Measurements from ENCODE around the gene KRT39.
"Not testable (repeated sequence)": the region's sequence is repeated elsewhere in the genome, so short reads cannot be mapped to it uniquely, and the experiment has no call there.

KRT39 gene

GRCh38 chr17:40938981-40939380 is 27.8 kb downstream of the KRT39 start:
- no peak for DNase-seq (ENCODE audit: low spot score)

- no peak for DNase-seq (ENCODE audit: low spot score)
Measured at GRCh38 chr17:40937384-40937819, 29.3 kb downstream of the KRT39 start, which contains the start of gene KRT23. TSS of gene KRT23 (minus strand) at chr17:40937646. CDS start at chr17:40936603, 1,043 bp downstream.

- no peak for DNase-seq (ENCODE audit: low spot score)
Measured at GRCh38 chr17:40936976-40937375, 29.8 kb downstream of the KRT39 start.

GRCh38 chr17:40936437-40936971 is 30.2 kb downstream of the KRT39 start:
- DNase-seq (ENCODE audit: low spot score): no peak

GRCh38 chr17:40935624-40936023 is 31.1 kb downstream of the KRT39 start:
- no peak for DNase-seq (ENCODE audit: low spot score)

- no peak for DNase-seq (ENCODE audit: low spot score)
Measured at GRCh38 chr17:40932608-40933007, 34.1 kb downstream of the KRT39 start.

GRCh38 chr17:40931311-40931710 is 35.4 kb downstream of the KRT39 start:
- DNase-seq (ENCODE audit: low spot score): no peak

GRCh38 chr17:40926341-40926740 is 40.4 kb downstream of the KRT39 start:
- no peak for DNase-seq (ENCODE audit: low spot score)

- DNase-seq (ENCODE audit: low spot score): no peak
Measured at GRCh38 chr17:40922239-40922638, 44.5 kb downstream of the KRT39 start.

- no peak for DNase-seq (ENCODE audit: low spot score)
Measured at GRCh38 chr17:40921026-40921425, 45.7 kb downstream of the KRT39 start.

GRCh38 chr17:40917116-40917515 is 49.6 kb downstream of the KRT39 start:
- DNase-seq (ENCODE audit: low spot score): not testable (repeated sequence)

- no peak for DNase-seq (ENCODE audit: low spot score)
Measured at GRCh38 chr17:40916366-40916765, 50.4 kb downstream of the KRT39 start.

- DNase-seq (ENCODE audit: low spot score): no peak
Measured at GRCh38 chr17:40915721-40916256, 51.0 kb downstream of the KRT39 start.

GRCh38 chr17:40915199-40915661 is 51.5 kb downstream of the KRT39 start:
- DNase-seq (ENCODE audit: low spot score): no peak

- DNase-seq (ENCODE audit: low spot score): no peak
Measured at GRCh38 chr17:40914075-40914855, 52.5 kb downstream of the KRT39 start.

- DNase-seq (ENCODE audit: low spot score): no peak
Measured at GRCh38 chr17:40912486-40913210, 54.1 kb downstream of the KRT39 start.

GRCh38 chr17:40910441-40910841 is 56.3 kb downstream of the KRT39 start:
- DNase-seq (ENCODE audit: low spot score): no peak

GRCh38 chr17:40909755-40910154 is 57.0 kb downstream of the KRT39 start:
- DNase-seq (ENCODE audit: low spot score): no peak

- DNase-seq (ENCODE audit: low spot score): peak; percentile 78
Measured at GRCh38 chr17:40909351-40909750, 57.4 kb downstream of the KRT39 start.
